ENCODE data around the gene NDRG2. TPM values are rescaled to one million over a fixed set of nuclear protein-coding genes. Genes with fewer than 3 reads are reported as not detected.

NDRG2 gene
- total RNA-seq, 1 donor from 2014 or later, result 346 TPM

GRCh38 chr14:21054768-21055145, 29.9 kb upstream of the NDRG2 start:
- Histone ChIP-seq H3K4me1 (peaks cover 8% of the 10 kb centered on the region), H3K9me3 (replicated peaks) (no peaks in the 10 kb centered on the region), H3K4me3 (no peak overlapping the region), H3K27me3 (ENCODE audit: low read depth) (no peaks in the 10 kb centered on the region), H3K36me3 (no peaks in the 10 kb centered on the region), H3K27ac (replicated peaks) (no peak overlapping the region)
- intact Hi-C loops (cut with micrococcal nuclease), result no loop called here
- DNase-seq, result no peak
- no peak for TF ChIP-seq CTCF (IDR thresholded peaks at IDR 0.05; ENCODE audit: borderline replicate concordance)

GRCh38 chr14:21054123-21054767, 29.4 kb upstream of the NDRG2 start:
- no peak for TF ChIP-seq CTCF (IDR thresholded peaks at IDR 0.05; ENCODE audit: borderline replicate concordance)
- no peak for DNase-seq
- H3K27me3 ChIP-seq (ENCODE audit: low read depth), result no peaks in the 10 kb centered on the region
- intact Hi-C loops (cut with micrococcal nuclease), result no loop called here
- no peak overlapping the region for H3K27ac ChIP-seq (replicated peaks)
- no peaks in the 10 kb centered on the region for H3K9me3 ChIP-seq (replicated peaks)
- H3K36me3 ChIP-seq, result no peaks in the 10 kb centered on the region
- no peak overlapping the region for H3K4me3 ChIP-seq
- H3K4me1 ChIP-seq, result peaks cover 8% of the 10 kb centered on the region

GRCh38 chr14:21053184-21054122, 28.6 kb upstream of the NDRG2 start:
- no peaks in the 10 kb centered on the region for H3K9me3 ChIP-seq (replicated peaks)
- intact Hi-C loops (cut with micrococcal nuclease), result no loop called here
- H3K27me3 ChIP-seq (ENCODE audit: low read depth), result no peaks in the 10 kb centered on the region
- peaks cover 16% of the 10 kb centered on the region for H3K4me1 ChIP-seq
- no peak for TF ChIP-seq CTCF (IDR thresholded peaks at IDR 0.05; ENCODE audit: borderline replicate concordance)
- no peak for DNase-seq
- H3K4me3 ChIP-seq, result no peak overlapping the region
- H3K27ac ChIP-seq (replicated peaks), result no peak overlapping the region
- no peaks in the 10 kb centered on the region for H3K36me3 ChIP-seq

GRCh38 chr14:21050597-21050996, 25.7 kb upstream of the NDRG2 start:
- DNase-seq, result no peak
- TF ChIP-seq CTCF (IDR thresholded peaks at IDR 0.05; ENCODE audit: borderline replicate concordance), result no peak
- no peaks in the 10 kb centered on the region for H3K36me3 ChIP-seq
- intact Hi-C loops (cut with micrococcal nuclease), result no loop called here
- H3K4me1 ChIP-seq, result peaks cover 21% of the 10 kb centered on the region
- H3K27me3 ChIP-seq (ENCODE audit: low read depth), result no peaks in the 10 kb centered on the region
- no peak overlapping the region for H3K4me3 ChIP-seq
- no peaks in the 10 kb centered on the region for H3K9me3 ChIP-seq (replicated peaks)
- no peak overlapping the region for H3K27ac ChIP-seq (replicated peaks)

- H3K4me3 ChIP-seq, result no peak overlapping the region
These were observed 24.4 kb upstream of the NDRG2 start for GRCh38 chr14:21049271-21049673.

More at GRCh38 chr14:21049271-21049673, 24.4 kb upstream of the NDRG2 start:
- Histone ChIP-seq H3K27ac (replicated peaks) (no peak overlapping the region), H3K9me3 (replicated peaks) (no peaks in the 10 kb centered on the region), H3K4me1 (peaks cover 26% of the 10 kb centered on the region), H3K36me3 (no peaks in the 10 kb centered on the region), H3K27me3 (ENCODE audit: low read depth) (no peaks in the 10 kb centered on the region)
- DNase-seq, result no peak
- no peak for TF ChIP-seq CTCF (IDR thresholded peaks at IDR 0.05; ENCODE audit: borderline replicate concordance)
- intact Hi-C loops (cut with micrococcal nuclease), result no loop called here
